Mammary epithelial cell (primary cell): Measurements from ENCODE around the gene KCNN3.

Source experiments
- EZH2 ChIP-seq: IDR thresholded peaks from 2 replicates; pipeline ENCODE4 v1.6.1; 2012; ENCODE audit warnings: low read length, inconsistent platforms, borderline replicate concordance
- TF ChIP-seq, protein P1 (sequence below), 2 donors: IDR thresholded peaks in 1 of 2; conservative IDR thresholded peaks in 1 of 2; 2 replicates each; pipeline ENCODE4 v1.5.1; 2011 to 2012; ENCODE audit warnings: inconsistent platforms in 2 of 2, low read length in 2 of 2, mild to moderate bottlenecking in 2 of 2, control low read depth in 1 of 2, low read depth in 1 of 2; ENCODE audit not compliant: insufficient read depth in 1 of 2; ENCODE audit errors: extremely low read depth in 1 of 2

DNA sequence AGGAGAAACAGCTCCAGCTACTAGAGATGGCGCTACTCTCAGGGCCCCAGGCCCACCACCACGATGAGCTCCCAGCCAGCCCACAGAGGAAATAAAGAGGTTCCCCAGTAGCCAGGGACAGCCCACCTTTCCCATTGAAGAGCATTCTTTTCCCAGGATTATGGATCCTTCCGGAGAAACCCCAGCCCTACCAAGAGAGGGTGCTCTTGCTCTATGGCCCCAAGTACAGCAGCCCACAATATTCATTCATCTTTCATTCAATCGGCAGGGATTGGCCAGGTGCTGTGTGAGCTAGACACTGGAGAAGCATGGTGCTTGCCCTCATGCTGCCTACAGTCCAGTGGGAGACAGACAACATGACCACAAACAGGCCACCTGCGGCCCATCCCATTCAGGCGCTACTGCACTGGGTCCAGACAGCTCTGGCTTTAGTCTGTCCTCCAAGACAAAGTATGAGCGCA is 36.6 kb upstream of the KCNN3 start:
- TF ChIP-seq EZH2: no peak
- TF ChIP-seq, protein P1, sequence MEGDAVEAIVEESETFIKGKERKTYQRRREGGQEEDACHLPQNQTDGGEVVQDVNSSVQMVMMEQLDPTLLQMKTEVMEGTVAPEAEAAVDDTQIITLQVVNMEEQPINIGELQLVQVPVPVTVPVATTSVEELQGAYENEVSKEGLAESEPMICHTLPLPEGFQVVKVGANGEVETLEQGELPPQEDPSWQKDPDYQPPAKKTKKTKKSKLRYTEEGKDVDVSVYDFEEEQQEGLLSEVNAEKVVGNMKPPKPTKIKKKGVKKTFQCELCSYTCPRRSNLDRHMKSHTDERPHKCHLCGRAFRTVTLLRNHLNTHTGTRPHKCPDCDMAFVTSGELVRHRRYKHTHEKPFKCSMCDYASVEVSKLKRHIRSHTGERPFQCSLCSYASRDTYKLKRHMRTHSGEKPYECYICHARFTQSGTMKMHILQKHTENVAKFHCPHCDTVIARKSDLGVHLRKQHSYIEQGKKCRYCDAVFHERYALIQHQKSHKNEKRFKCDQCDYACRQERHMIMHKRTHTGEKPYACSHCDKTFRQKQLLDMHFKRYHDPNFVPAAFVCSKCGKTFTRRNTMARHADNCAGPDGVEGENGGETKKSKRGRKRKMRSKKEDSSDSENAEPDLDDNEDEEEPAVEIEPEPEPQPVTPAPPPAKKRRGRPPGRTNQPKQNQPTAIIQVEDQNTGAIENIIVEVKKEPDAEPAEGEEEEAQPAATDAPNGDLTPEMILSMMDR (conservative IDR thresholded peaks at IDR 0.05 in 1 of 2, IDR thresholded peaks at IDR 0.05 in 1 of 2; ENCODE audit: extremely low read depth in 1 of 2, insufficient read depth in 1 of 2, low read depth in 1 of 2, low read length in 2 of 2): peak; percentile 50 to 84
